Measurements from ENCODE around the gene MACROD2. TPM values are rescaled to one million over a fixed set of nuclear protein-coding genes. Genes with fewer than 3 reads are reported as not detected.

The MACROD2 gene
- total RNA-seq, 1 experiment from 2014 or later: 3.7 TPM

DNA sequence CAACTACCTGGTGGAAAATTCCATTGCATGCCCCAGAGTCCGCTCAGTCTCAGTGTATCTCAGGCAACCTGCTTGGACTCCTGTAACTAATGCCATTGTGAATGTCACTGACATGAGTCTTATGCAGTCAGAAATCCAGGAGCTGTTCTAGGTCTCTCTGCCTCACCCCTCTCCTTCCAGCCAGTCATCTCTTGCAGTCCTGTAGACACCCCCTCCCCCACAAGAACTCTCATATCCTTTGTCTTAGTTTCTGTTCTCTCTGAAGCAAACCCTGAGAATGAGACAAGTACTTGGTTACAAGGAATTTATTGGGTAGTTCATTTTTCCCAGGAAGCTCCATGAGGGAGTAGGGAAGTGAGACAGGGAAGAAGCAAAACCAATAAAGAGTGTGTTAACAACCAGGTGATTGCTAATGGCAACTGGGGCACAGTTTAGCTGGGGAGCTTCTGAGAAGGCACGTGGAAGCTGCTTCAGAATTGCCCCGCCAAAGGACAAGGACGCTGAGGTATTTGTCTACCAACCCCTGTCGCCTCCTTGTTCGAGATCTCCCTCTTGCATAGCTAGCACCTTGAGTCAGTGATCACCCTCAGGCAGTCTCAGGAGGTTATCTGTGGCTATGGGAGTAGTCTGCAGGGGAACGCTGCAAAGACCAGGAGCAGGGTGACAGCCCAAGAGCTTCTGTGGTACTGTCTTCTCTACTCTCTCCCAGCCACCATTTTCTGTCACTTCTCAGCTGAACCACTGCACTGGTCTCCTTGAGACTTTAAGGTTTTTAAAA, 1253.5 kb downstream of the MACROD2 start:
- TF ChIP-seq CEBPB (IDR thresholded peaks at IDR 0.05; ENCODE audit: low read depth): no peak
- TF ChIP-seq, protein P1, sequence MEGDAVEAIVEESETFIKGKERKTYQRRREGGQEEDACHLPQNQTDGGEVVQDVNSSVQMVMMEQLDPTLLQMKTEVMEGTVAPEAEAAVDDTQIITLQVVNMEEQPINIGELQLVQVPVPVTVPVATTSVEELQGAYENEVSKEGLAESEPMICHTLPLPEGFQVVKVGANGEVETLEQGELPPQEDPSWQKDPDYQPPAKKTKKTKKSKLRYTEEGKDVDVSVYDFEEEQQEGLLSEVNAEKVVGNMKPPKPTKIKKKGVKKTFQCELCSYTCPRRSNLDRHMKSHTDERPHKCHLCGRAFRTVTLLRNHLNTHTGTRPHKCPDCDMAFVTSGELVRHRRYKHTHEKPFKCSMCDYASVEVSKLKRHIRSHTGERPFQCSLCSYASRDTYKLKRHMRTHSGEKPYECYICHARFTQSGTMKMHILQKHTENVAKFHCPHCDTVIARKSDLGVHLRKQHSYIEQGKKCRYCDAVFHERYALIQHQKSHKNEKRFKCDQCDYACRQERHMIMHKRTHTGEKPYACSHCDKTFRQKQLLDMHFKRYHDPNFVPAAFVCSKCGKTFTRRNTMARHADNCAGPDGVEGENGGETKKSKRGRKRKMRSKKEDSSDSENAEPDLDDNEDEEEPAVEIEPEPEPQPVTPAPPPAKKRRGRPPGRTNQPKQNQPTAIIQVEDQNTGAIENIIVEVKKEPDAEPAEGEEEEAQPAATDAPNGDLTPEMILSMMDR (IDR thresholded peaks at IDR 0.05 in 2 of 3, conservative IDR thresholded peaks at IDR 0.05 in 1 of 3; ENCODE audit: borderline replicate concordance in 1 of 3, insufficient read depth in 1 of 3, low read depth in 2 of 3, low read length in 2 of 3): no peak
- Histone ChIP-seq H2AFZ (ENCODE audit: low read depth, low read length, poor library complexity, severe bottlenecking) (no peak overlapping the region), H3K4me2 (ENCODE audit: low read length) (no peak overlapping the region), H3K4me1 (ENCODE audit: control insufficient read depth in 1 of 2, insufficient read depth in 2 of 2, low read length in 2 of 2) (no peaks in the 10 kb centered on the region; a peak in 1 of 4 replicates), H3K4me3 (replicated peaks in 1 of 2; ENCODE audit: low read depth in 1 of 2, low read length in 2 of 2) (no peak overlapping the region), H3K9me3 (ENCODE audit: control insufficient read depth in 1 of 2, insufficient read depth in 1 of 2, low read depth in 1 of 2, low read length in 2 of 2) (no peaks in the 10 kb centered on the region), H3K79me2 (ENCODE audit: insufficient read depth, low read length) (no peaks in the 10 kb centered on the region), H3K9ac (ENCODE audit: low read length) (no peak overlapping the region), H4K20me1 (ENCODE audit: insufficient read depth) (no peaks in the 10 kb centered on the region), H3K36me3 (ENCODE audit: control insufficient read depth in 1 of 2, insufficient read depth in 2 of 2, low read length in 2 of 2) (no peaks in the 10 kb centered on the region), H3K27ac (ENCODE audit: low read depth, low read length) (no peak overlapping the region), H3K9me2 (ENCODE audit: insufficient read depth) (no peaks in the 10 kb centered on the region), H3K27me3 (ENCODE audit: insufficient read depth, low read length) (no peaks in the 10 kb centered on the region)
- DNase-seq (ENCODE audit: low read depth, low spot score): no peak
- ChIA-PET CTCF (no interaction called here), POLR2A (no interaction called here), RAD21 (ENCODE audit: low non-redundant PET in 1 of 2, low total read pairs in 2 of 2, uncharacterized antibody in 2 of 2, unreplicated experiment in 2 of 2) (no interaction called here)
- intact Hi-C loops (cut with micrococcal nuclease): no loop called here
- ATAC-seq: no peak
- no TSS peak for BruUV-seq (replicated peaks)

DNA sequence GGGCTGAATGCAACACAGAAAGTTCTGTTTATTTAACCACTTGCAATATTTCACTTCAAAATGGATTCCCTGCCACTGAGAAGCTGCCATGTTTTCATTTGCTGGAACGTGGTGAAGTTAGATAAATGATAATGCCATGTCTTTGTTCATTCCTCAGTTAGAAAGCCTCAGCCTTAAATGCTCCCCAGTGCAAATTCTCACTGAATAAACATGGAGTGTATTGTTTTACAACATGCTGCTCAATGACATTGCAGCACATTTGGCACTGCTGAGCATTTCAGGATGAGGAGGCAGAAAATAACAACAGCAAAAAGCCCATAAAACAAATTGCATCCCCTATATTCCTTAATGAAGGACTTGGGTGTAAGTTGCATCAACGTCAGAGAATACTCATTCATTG, 1255.9 kb downstream of the MACROD2 start:
- no TSS peak for BruUV-seq (replicated peaks)
- intact Hi-C loops (cut with micrococcal nuclease): no loop called here
- H4K20me1 ChIP-seq (ENCODE audit: insufficient read depth): no peaks in the 10 kb centered on the region
- no peaks in the 10 kb centered on the region for H3K27me3 ChIP-seq (ENCODE audit: insufficient read depth, low read length)
- H3K9ac ChIP-seq (ENCODE audit: low read length): no peak overlapping the region
- ChIA-PET RAD21 (ENCODE audit: low non-redundant PET in 1 of 2, low total read pairs in 2 of 2, uncharacterized antibody in 2 of 2, unreplicated experiment in 2 of 2) (no interaction called here), POLR2A (no interaction called here), CTCF (no interaction called here)
- no peak overlapping the region for H3K4me2 ChIP-seq (ENCODE audit: low read length)
- DNase-seq (ENCODE audit: low read depth, low spot score) (no peak), ATAC-seq (no peak)
- no peaks in the 10 kb centered on the region for H3K9me3 ChIP-seq (ENCODE audit: control insufficient read depth in 1 of 2, insufficient read depth in 1 of 2, low read depth in 1 of 2, low read length in 2 of 2)
- H3K4me3 ChIP-seq (replicated peaks in 1 of 2; ENCODE audit: low read depth in 1 of 2, low read length in 2 of 2): no peak overlapping the region
- H3K4me1 ChIP-seq (ENCODE audit: control insufficient read depth in 1 of 2, insufficient read depth in 2 of 2, low read length in 2 of 2): no peaks in the 10 kb centered on the region; a peak in 1 of 4 replicates
- H3K36me3 ChIP-seq (ENCODE audit: control insufficient read depth in 1 of 2, insufficient read depth in 2 of 2, low read length in 2 of 2): no peaks in the 10 kb centered on the region
- no peak overlapping the region for H2AFZ ChIP-seq (ENCODE audit: low read depth, low read length, poor library complexity, severe bottlenecking)
- no peaks in the 10 kb centered on the region for H3K79me2 ChIP-seq (ENCODE audit: insufficient read depth, low read length)
- H3K9me2 ChIP-seq (ENCODE audit: insufficient read depth): no peaks in the 10 kb centered on the region
- no peak overlapping the region for H3K27ac ChIP-seq (ENCODE audit: low read depth, low read length)
- TF ChIP-seq, protein P1 (IDR thresholded peaks at IDR 0.05 in 2 of 3, conservative IDR thresholded peaks at IDR 0.05 in 1 of 3; ENCODE audit: borderline replicate concordance in 1 of 3, insufficient read depth in 1 of 3, low read depth in 2 of 3, low read length in 2 of 3): no peak
- TF ChIP-seq JUND (IDR thresholded peaks at IDR 0.05) (no peak), EZH2 (IDR thresholded peaks at IDR 0.05) (no peak), FOSL1 (IDR thresholded peaks at IDR 0.05; ENCODE audit: low read depth) (no peak), EZH2phosphoT487 (IDR thresholded peaks at IDR 0.05; ENCODE audit: borderline replicate concordance) (no peak), TCF7L2 (IDR thresholded peaks at IDR 0.05; ENCODE audit: borderline replicate concordance, extremely low read depth, insufficient read depth, insufficient read length) (no peak)
- TF ChIP-seq, protein P2, sequence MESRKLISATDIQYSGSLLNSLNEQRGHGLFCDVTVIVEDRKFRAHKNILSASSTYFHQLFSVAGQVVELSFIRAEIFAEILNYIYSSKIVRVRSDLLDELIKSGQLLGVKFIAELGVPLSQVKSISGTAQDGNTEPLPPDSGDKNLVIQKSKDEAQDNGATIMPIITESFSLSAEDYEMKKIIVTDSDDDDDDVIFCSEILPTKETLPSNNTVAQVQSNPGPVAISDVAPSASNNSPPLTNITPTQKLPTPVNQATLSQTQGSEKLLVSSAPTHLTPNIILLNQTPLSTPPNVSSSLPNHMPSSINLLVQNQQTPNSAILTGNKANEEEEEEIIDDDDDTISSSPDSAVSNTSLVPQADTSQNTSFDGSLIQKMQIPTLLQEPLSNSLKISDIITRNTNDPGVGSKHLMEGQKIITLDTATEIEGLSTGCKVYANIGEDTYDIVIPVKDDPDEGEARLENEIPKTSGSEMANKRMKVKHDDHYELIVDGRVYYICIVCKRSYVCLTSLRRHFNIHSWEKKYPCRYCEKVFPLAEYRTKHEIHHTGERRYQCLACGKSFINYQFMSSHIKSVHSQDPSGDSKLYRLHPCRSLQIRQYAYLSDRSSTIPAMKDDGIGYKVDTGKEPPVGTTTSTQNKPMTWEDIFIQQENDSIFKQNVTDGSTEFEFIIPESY (IDR thresholded peaks at IDR 0.05; ENCODE audit: extremely low read depth, insufficient replicate concordance, low read length): no peak

Data from HCT116 (cell line).